ENCODE measurements around the gene ZNF12. TPM values are rescaled to one million over a fixed set of nuclear protein-coding genes. Genes with fewer than 3 reads are reported as not detected.

The ZNF12 gene
- polyA plus RNA-seq, 1 of the 3 experiments (the other 2 are of a cell fraction): 9.5 TPM

GRCh38 chr7:6691103-6691502 is 15.6 kb downstream of the ZNF12 start:
- Histone ChIP-seq H3K9ac (no peak overlapping the region), H3F3A (replicated peaks; ENCODE audit: insufficient read depth) (peaks cover 37% of the 10 kb centered on the region), H3K27ac (ENCODE audit: low read depth in 2 of 2, low read length in 1 of 2) (no peak overlapping the region), H2AFZ (ENCODE audit: low read depth) (no peak overlapping the region), H4K20me1 (ENCODE audit: insufficient read depth) (no peaks in the 10 kb centered on the region), H3K27me3 (ENCODE audit: insufficient read depth) (no peaks in the 10 kb centered on the region), H3K4me2 (no peak overlapping the region), H3K9me3 (peaks cover 96% of the 10 kb centered on the region), H3K79me2 (ENCODE audit: insufficient read depth) (peaks cover 4% of the 10 kb centered on the region; the same call in 1 of the 2 replicates), H3K4me3 (ENCODE audit: low read depth in 2 of 2, low read length in 1 of 2) (peak overlapping the region in 1 of 2 experiments; percentile 13; a peak in 1 of 4 replicates), H3K9me2 (no peaks in the 10 kb centered on the region), H3K4me1 (ENCODE audit: control insufficient read depth in 1 of 2, insufficient read depth in 2 of 2, low read depth in 1 of 2, low read length in 1 of 2) (no peaks in the 10 kb centered on the region), H3K36me3 (replicated peaks in 1 of 2; ENCODE audit: control insufficient read depth in 1 of 2, insufficient read depth in 2 of 2, low read length in 1 of 2) (peaks cover 84 to 100% of the 10 kb centered on the region in 2 experiments)
- CTCF ChIA-PET: no interaction called here
- TF ChIP-seq MAX (IDR thresholded peaks at IDR 0.05; ENCODE audit: low read depth) (no peak), ZBTB33 (IDR thresholded peaks at IDR 0.05; ENCODE audit: borderline replicate concordance, low read depth) (no peak)
- no peak for DNase-seq
- POLR2A ChIA-PET: no interaction called here
- 95% methylated on average over 4 of the region's 4 CpGs for WGBS (ENCODE audit: low lambda C conversion rate)

GRCh38 chr7:6680146-6680545 is 26.6 kb downstream of the ZNF12 start:
- H4K20me1 ChIP-seq (ENCODE audit: insufficient read depth): no peaks in the 10 kb centered on the region
- H3K9me3 ChIP-seq: peaks cover 47% of the 10 kb centered on the region
- POLR2A ChIA-PET: no interaction called here
- H3K9ac ChIP-seq: no peak overlapping the region
- no peak for TF ChIP-seq FOXM1 (IDR thresholded peaks at IDR 0.05; ENCODE audit: low read depth)
- TF ChIP-seq NFIC (IDR thresholded peaks at IDR 0.05; ENCODE audit: borderline replicate concordance): no peak
- TF ChIP-seq PBX3 (IDR thresholded peaks at IDR 0.05): no peak
- no peak for TF ChIP-seq NRF1 (IDR thresholded peaks at IDR 0.05; ENCODE audit: low read depth, low read length)
- H3F3A ChIP-seq (replicated peaks; ENCODE audit: insufficient read depth): peaks cover 3% of the 10 kb centered on the region
- H3K79me2 ChIP-seq (ENCODE audit: insufficient read depth): no peaks in the 10 kb centered on the region
- WGBS (ENCODE audit: low lambda C conversion rate): 17% methylated on average over 1 of the region's 1 CpG
- no peaks in the 10 kb centered on the region for H3K27me3 ChIP-seq (ENCODE audit: insufficient read depth)
- peaks cover 0 to 17% of the 10 kb centered on the region in 2 experiments for H3K36me3 ChIP-seq (replicated peaks in 1 of 2; ENCODE audit: control insufficient read depth in 1 of 2, insufficient read depth in 2 of 2, low read length in 1 of 2)
- H3K4me2 ChIP-seq: no peak overlapping the region
- no peaks in the 10 kb centered on the region for H3K9me2 ChIP-seq
- no peak overlapping the region for H2AFZ ChIP-seq (ENCODE audit: low read depth)
- DNase-seq: no peak
- no peaks in the 10 kb centered on the region for H3K4me1 ChIP-seq (ENCODE audit: control insufficient read depth in 1 of 2, insufficient read depth in 2 of 2, low read depth in 1 of 2, low read length in 1 of 2)
- H3K27ac ChIP-seq (ENCODE audit: low read depth in 2 of 2, low read length in 1 of 2): no peak overlapping the region
- CTCF ChIA-PET: no interaction called here
- H3K4me3 ChIP-seq (ENCODE audit: low read depth in 2 of 2, low read length in 1 of 2): no peak overlapping the region

- Histone ChIP-seq H2AFZ (ENCODE audit: low read depth) (no peak overlapping the region), H3K4me2 (no peak overlapping the region), H3K36me3 (replicated peaks in 1 of 2; ENCODE audit: control insufficient read depth in 1 of 2, insufficient read depth in 2 of 2, low read length in 1 of 2) (no peaks in the 10 kb centered on the region), H3K9me2 (no peaks in the 10 kb centered on the region), H4K20me1 (ENCODE audit: insufficient read depth) (no peaks in the 10 kb centered on the region), H3F3A (replicated peaks; ENCODE audit: insufficient read depth) (peaks cover 3% of the 10 kb centered on the region), H3K4me1 (ENCODE audit: control insufficient read depth in 1 of 2, insufficient read depth in 2 of 2, low read depth in 1 of 2, low read length in 1 of 2) (no peaks in the 10 kb centered on the region), H3K4me3 (ENCODE audit: low read depth in 2 of 2, low read length in 1 of 2) (no peak overlapping the region), H3K79me2 (ENCODE audit: insufficient read depth) (no peaks in the 10 kb centered on the region), H3K9ac (no peak overlapping the region), H3K27me3 (ENCODE audit: insufficient read depth) (no peaks in the 10 kb centered on the region), H3K27ac (ENCODE audit: low read depth in 2 of 2, low read length in 1 of 2) (no peak overlapping the region), H3K9me3 (peaks cover 49% of the 10 kb centered on the region)
- no peak for DNase-seq
- WGBS (ENCODE audit: low lambda C conversion rate): 52% methylated on average over 1 of the region's 1 CpG
- ChIA-PET CTCF (no interaction called here), POLR2A (no interaction called here)
- no peak for TF ChIP-seq REST (IDR thresholded peaks at IDR 0.05; ENCODE audit: low read depth, low read length)
- no peak for TF ChIP-seq JUND (IDR thresholded peaks at IDR 0.05)
- no peak for TF ChIP-seq TAF1 (IDR thresholded peaks at IDR 0.05; ENCODE audit: borderline replicate concordance, low read depth, low read length)
- no peak for TF ChIP-seq GATA2 (CRISPR knock-in tag; IDR thresholded peaks at IDR 0.05)
- TF ChIP-seq NFIC (IDR thresholded peaks at IDR 0.05; ENCODE audit: borderline replicate concordance): no peak
- no peak for TF ChIP-seq RXRA (IDR thresholded peaks at IDR 0.05; ENCODE audit: borderline replicate concordance, low read depth)
- no peak for TF ChIP-seq FOXM1 (IDR thresholded peaks at IDR 0.05; ENCODE audit: low read depth)
- no peak for TF ChIP-seq IRF3 (IDR thresholded peaks at IDR 0.05; ENCODE audit: low read depth, low read length)
- no peak for TF ChIP-seq MEF2A (IDR thresholded peaks at IDR 0.05; ENCODE audit: borderline replicate concordance, low read depth)
Measured at GRCh38 chr7:6675807-6676405, 30.8 kb downstream of the ZNF12 start.
